Measurements from ENCODE around the gene SH3GL3.
A peak's percentile ranks its signal among the peaks of the same experiment; 100 is the strongest.

The SH3GL3 gene

GRCh38 chr15:83446904-83447709 lies at the start of gene SH3GL3:
SH3GL3 (plus strand) TSS chr15:83447341; CDS start chr15:83447534, 193 bp downstream.
- DNase-seq (ENCODE audit: low spot score), result peak; percentile 89

GRCh38 chr15:83398626-83399025 lies 48.5 kb upstream of the SH3GL3 start:
- no peak for DNase-seq (ENCODE audit: low spot score)

- DNase-seq (ENCODE audit: low spot score), result no peak
Measured at GRCh38 chr15:83404121-83404520, 43.0 kb upstream of the SH3GL3 start.

DNA sequence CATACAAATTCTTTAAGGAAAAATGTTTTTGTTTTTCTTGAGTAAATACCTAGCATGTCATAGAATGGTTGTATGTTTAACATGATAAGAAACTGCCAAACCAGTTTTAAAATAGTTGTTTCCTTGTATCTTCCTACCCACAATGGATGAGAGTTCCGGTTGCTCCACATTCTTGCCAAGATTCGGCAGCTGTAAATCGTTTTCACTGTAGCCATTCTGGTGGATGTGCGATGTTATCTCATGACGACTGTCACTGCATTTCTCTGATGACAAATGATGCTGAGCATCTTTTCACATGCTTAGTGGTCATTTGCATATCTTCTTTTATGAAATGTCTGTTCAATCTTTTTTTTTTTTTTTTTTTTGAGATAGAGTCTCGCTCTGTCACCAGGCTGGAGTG lies 36.6 kb upstream of the SH3GL3 start:
- no peak for DNase-seq (ENCODE audit: low spot score)

GRCh38 chr15:83413054-83413719 lies 34.0 kb upstream of the SH3GL3 start:
- DNase-seq (ENCODE audit: low spot score), result no peak

GRCh38 chr15:83422081-83422480 lies 25.1 kb upstream of the SH3GL3 start:
- no peak for DNase-seq (ENCODE audit: low spot score)

GRCh38 chr15:83422541-83422940 lies 24.6 kb upstream of the SH3GL3 start:
- no peak for DNase-seq (ENCODE audit: low spot score)

- DNase-seq (ENCODE audit: low spot score), result no peak
Measured at GRCh38 chr15:83424101-83424500, 23.0 kb upstream of the SH3GL3 start.

DNA sequence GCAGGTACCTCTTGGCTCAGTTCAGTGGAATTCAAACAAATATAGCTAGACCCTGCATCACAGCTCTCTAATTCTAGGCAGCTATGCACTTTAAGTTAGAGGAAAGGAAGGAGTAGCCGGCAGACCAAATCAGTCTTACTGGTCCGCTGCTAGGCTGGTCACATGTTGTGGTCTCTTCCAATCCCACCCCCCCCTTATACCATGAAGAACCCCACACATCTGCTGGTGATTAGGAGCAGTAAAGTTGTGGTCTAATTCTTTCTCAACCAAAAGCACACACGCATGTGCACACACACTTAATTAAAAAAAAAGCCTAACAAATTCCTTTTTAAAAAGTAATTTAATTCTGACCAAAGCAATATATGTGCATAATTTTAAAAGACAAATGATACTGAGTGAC lies 16.7 kb upstream of the SH3GL3 start:
- DNase-seq (ENCODE audit: low spot score), result no peak

DNA sequence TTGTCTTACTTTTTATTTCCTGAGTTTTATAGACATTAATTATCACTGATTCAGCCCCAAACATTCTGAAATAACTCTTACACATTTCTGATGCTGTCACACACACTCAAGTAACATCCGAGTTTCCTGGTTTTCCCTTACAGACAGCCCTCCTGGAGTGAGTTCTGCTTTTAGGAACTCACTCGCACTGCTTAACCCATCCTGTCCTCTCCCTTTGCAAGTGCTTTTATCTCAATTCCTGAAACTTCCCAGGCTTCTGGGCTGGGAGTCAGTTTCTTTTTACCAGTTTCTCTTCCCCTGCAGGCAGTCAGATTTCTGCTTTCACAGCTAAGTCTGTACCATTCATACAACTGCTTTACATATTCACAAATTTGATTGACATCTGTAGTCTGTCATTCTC lies 15.6 kb upstream of the SH3GL3 start:
- no peak for DNase-seq (ENCODE audit: low spot score)

DNA sequence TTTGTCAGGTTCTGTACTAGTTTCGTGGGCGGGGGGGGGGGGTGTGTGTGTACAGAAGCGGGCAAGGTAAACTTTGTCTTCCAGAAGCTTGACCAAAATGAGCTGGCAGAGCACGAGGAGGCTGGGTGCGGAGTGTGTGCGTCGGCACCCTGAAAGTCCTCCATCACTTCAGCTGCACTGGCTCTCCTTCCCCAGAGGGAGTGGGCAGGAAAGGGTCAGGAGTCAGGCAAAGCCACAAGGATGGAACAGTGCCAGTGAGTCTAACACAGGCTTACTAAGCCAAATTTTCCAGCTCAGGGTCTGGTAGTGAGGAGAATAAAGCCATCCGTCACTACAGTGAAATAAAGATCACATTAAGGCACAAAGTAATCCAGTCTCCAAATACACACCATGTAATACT lies 11.9 kb upstream of the SH3GL3 start:
- DNase-seq (ENCODE audit: low spot score), result no peak

- DNase-seq (ENCODE audit: low spot score), result no peak
Measured at GRCh38 chr15:83435782-83436181, 11.4 kb upstream of the SH3GL3 start.

DNA sequence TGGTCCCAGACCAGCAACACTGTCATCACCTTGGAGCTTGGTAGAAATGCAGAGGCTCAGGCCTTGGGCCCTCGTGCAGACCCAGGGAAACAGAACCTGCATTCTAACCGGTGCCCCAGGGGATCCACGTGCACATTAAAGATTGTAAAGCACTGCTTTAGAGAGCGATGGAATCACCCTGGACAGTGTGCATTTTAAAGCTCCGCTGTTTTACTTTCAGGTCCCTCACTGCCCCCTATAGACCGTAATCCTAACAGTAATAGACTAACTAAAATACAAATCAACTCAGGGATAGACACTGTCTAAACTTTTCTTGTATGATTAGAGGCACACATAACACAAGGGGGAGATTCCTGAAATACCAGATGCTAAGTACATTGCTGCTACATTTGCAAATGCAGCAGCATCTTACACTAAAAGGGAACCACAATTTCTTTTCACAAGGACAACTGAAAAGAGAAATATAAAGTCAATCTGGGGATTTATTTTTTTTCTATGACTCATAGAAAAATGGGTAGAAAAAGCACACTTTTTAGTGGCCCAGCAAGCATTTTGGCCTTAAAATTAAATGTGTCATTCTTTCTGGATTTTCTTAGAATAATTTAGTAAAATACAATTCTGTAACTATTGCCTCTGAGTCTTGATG lies 10.5 kb upstream of the SH3GL3 start:
- DNase-seq (ENCODE audit: low spot score), result no peak

GRCh38 chr15:83443076-83443847 lies 3.9 kb upstream of the SH3GL3 start:
- DNase-seq (ENCODE audit: low spot score), result no peak

DNA sequence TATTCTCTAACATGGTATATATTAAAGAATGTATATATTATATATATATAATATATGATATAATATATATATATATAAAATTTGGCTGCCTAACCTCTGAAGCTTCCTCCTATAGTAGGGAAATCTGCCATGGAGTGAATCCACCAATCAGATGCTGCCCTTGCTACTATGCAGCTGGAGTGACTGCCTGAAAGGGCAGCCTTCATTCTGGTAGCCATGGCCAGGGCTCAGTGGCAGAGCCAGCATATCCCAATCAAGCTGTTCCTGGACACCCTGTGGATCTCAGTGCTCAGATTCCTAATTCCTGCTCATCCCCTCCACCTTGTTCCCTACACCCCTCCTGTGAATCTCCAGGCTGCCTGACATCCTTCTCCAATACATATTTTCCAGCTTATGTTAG lies 2.2 kb upstream of the SH3GL3 start:
- DNase-seq (ENCODE audit: low spot score), result no peak

DNA sequence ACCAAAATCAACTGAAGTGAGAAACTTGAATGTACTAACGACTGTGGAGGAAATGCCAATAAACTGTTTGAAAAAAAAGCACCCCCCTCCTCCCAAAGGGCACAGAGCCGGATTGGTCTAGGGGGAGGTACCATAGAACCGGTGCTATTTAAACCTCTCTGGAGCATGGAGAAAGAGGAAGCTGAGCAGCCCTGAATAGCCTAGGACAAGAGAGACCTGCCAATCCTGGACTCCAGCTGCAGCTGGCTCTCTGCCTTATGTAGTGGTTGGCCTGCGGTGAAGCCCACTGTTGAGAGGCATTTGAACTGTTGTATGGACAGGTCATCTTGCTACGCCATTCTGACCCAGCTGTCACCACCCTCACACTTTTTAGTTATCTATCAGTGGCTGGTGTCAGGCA lies 1.5 kb upstream of the SH3GL3 start:
- no peak for DNase-seq (ENCODE audit: low spot score)

DNA sequence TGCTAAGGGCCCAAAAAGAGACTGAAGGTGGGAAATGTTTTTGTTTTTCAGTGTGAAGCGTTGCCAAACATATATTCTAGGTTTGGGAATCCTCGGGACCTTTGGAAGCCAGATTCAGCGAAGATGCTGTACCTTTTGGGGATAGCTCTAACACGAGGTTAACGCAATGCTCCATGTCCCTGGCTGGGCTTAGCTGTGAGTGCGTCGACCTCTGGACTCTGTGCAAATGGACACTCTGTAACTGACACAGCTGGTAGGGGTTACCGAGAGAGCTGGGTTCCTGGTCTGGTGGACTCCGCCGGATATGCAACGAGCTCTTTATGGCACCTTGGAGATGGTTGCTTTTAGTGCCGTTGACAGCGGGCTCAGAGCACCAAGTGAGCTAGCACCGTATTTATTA lies 724 bp upstream of the SH3GL3 start:
- no peak for DNase-seq (ENCODE audit: low spot score)

- no peak for DNase-seq (ENCODE audit: low spot score)
Measured at GRCh38 chr15:83449250-83449671, 2.1 kb downstream of the SH3GL3 start.

DNA sequence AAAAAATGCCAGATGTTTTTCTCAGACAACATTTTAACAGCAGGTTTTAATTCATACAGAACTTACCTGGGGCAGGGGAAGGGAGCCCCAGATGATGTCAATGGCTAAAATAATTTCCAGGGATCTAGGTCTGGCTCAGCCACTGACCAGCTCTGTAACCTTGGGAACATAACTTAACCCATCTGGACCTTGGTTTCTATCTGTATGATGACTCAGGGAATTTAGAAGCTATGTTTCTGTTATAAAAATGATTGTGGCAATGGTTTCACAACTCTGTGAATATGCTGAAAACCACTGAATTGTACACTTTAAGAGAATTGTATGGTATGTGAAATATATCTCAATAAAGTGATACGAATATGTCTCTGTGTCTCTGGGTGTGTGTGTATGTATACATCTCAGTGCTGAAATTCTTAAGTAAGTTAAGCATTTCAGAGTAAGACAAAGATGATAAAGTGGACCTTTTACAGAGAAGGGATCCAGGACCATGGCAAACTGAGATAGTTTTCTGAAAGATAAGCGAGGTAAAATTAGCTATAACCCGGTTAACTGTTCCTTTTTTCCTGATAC lies 2.9 kb downstream of the SH3GL3 start:
- no peak for DNase-seq (ENCODE audit: low spot score)

DNA sequence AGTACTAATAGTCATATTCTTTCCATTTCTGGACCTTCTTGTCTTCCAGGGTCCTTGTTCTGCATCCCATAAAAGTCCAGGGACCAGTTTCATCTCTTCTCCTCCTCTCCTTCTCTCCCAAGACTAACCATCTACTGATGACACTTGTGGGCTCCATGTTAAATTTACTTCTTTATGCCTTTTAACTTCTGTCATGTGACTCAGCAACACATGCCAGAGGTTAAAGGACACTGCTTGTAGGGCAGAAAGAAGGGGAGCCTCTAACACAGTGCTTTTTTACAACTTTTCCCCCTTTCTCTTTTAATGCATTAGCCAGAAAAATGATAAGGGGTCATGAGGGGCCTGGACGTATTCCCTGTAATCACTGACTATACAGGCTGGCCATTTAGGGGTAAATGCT lies 10.0 kb downstream of the SH3GL3 start:
- DNase-seq (ENCODE audit: low spot score), result no peak

GRCh38 chr15:83458381-83458780 lies 11.2 kb downstream of the SH3GL3 start:
- DNase-seq (ENCODE audit: low spot score), result no peak

- DNase-seq (ENCODE audit: low spot score), result no peak
Measured at GRCh38 chr15:83462026-83462425, 14.9 kb downstream of the SH3GL3 start.

All from left forelimb (tissue), 1 donor.